Activated naive CD8-positive, alpha-beta T cell treated with anti-CD3 and anti-CD28 coated beads, Interleukin-2, amount 50 U/mL, for 16 hours (primary cell): ENCODE results near the gene STATH.
"Not testable (repeated sequence)": the region's sequence is repeated elsewhere in the genome, so short reads cannot be mapped to it uniquely, and the experiment has no call there.

ENCODE experiments used
- DNase-seq: peaks from one replicate; pipeline ENCODE4 v3.0.0-alpha.2; 2020; ENCODE audit warnings: low read depth, low spot score

Gene STATH

GRCh38 chr4:69995526-69996016 is at the start of gene STATH:
Gene STATH (plus strand): TSS chr4:69995966. CDS start chr4:69998438, 2,472 bp downstream.
- DNase-seq: no peak

- DNase-seq: no peak
These were observed 44.2 kb upstream of the STATH start for GRCh38 chr4:69951602-69952001.

GRCh38 chr4:69957209-69957608 is 38.6 kb upstream of the STATH start:
- DNase-seq: no peak

- no peak for DNase-seq
These were observed 30.1 kb upstream of the STATH start, which contains the start of gene CSN2 for GRCh38 chr4:69965628-69966027. Gene CSN2 (minus strand): TSS chr4:69965728. CDS start chr4:69960995, 4,733 bp downstream.

GRCh38 chr4:69970071-69970470 is 25.7 kb upstream of the STATH start:
- no peak for DNase-seq

- no peak for DNase-seq
These were observed 21.1 kb upstream of the STATH start for GRCh38 chr4:69974631-69975030.

GRCh38 chr4:69977582-69977981 is 18.2 kb upstream of the STATH start:
- DNase-seq: no peak

GRCh38 chr4:69984030-69984443 is 11.7 kb upstream of the STATH start:
- DNase-seq: no peak

- DNase-seq: no peak
These were observed 9.1 kb upstream of the STATH start for GRCh38 chr4:69986663-69987062.

- no peak for DNase-seq
These were observed 4.8 kb upstream of the STATH start for GRCh38 chr4:69991016-69991415.

GRCh38 chr4:69994782-69995181 is 984 bp upstream of the STATH start:
- no peak for DNase-seq

GRCh38 chr4:69999420-69999819 is 3.7 kb downstream of the STATH start:
- DNase-seq: no peak

GRCh38 chr4:70000711-70001110 is 4.9 kb downstream of the STATH start:
- DNase-seq: no peak

- DNase-seq: no peak
These were observed 6.7 kb downstream of the STATH start for GRCh38 chr4:70002507-70002906.

GRCh38 chr4:70008771-70009170 is 13.0 kb downstream of the STATH start:
- no peak for DNase-seq

- not testable (repeated sequence) for DNase-seq
These were observed 23.2 kb downstream of the STATH start for GRCh38 chr4:70019006-70019405.

- DNase-seq: no peak
These were observed 27.5 kb downstream of the STATH start for GRCh38 chr4:70023218-70023617.

- no peak for DNase-seq
These were observed 31.2 kb downstream of the STATH start for GRCh38 chr4:70027011-70027410.

GRCh38 chr4:70028159-70028558 is 32.4 kb downstream of the STATH start, which contains the start of gene HTN3:
Gene HTN3 (plus strand): TSS chr4:70028459. CDS start chr4:70030741, 2,282 bp downstream.
- not testable (repeated sequence) for DNase-seq

GRCh38 chr4:70037559-70037958 is 41.8 kb downstream of the STATH start:
- DNase-seq: not testable (repeated sequence)

- DNase-seq: not testable (repeated sequence)
These were observed 44.2 kb downstream of the STATH start for GRCh38 chr4:70039928-70040327.

- no peak for DNase-seq
These were observed 46.0 kb downstream of the STATH start for GRCh38 chr4:70041652-70042286.

GRCh38 chr4:70050138-70050537 is 54.4 kb downstream of the STATH start, which contains the start of gene HTN1:
Gene HTN1 (plus strand): TSS chr4:70050438. CDS start chr4:70053077, 2,639 bp downstream.
- DNase-seq: not testable (repeated sequence)
